H1 (cell line): Measurements from ENCODE around the gene SCN1B.

Experiments
- CHD1 ChIP-seq: IDR thresholded peaks from 2 replicates; pipeline ENCODE4 v1.6.1; 2012; ENCODE audit warnings: low read depth, low read length, improper control_type of control experiment
- FOSL1 ChIP-seq: IDR thresholded peaks from 2 replicates; pipeline ENCODE4 v1.6.1; 2011; ENCODE audit warnings: mild to moderate bottlenecking, low read depth, low read length, moderate library complexity; ENCODE audit not compliant: insufficient read depth
- TF ChIP-seq, protein P1 (sequence below), 3 experiments: IDR thresholded peaks; 1 replicate in 2 of 3; 2 replicates in 1 of 3; pipeline versions ENCODE4 v1.5.1 to v1.6.1; 2011; ENCODE audit warnings: low read length in 3 of 3, mild to moderate bottlenecking in 3 of 3, inconsistent platforms in 2 of 3, low read depth in 1 of 3, moderate library complexity in 1 of 3; ENCODE audit not compliant: insufficient read depth in 1 of 3; ENCODE audit errors: control extremely low read depth in 1 of 3

DNA sequence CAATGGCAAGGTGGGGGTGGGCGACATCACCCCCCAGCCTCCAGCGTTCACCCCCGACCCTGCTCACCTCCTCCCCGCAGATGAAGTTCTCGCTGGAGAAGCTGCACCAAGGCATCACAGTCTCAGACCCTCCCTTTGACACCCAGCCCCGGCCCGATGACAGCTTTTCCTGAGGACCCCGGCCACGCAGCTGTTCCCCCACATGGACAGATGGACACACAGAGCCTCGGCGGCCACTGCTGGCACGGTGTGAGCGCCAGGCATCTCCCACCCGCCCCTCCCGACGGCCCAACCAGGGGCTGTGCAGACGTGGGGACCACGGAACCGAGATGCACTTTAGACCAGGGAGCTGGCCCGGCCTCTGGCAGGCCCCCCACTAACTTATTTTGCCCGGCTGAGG, 4.3 kb upstream of the SCN1B start:
- no peak for TF ChIP-seq FOSL1
- TF ChIP-seq CHD1: no peak
- TF ChIP-seq, protein P1, sequence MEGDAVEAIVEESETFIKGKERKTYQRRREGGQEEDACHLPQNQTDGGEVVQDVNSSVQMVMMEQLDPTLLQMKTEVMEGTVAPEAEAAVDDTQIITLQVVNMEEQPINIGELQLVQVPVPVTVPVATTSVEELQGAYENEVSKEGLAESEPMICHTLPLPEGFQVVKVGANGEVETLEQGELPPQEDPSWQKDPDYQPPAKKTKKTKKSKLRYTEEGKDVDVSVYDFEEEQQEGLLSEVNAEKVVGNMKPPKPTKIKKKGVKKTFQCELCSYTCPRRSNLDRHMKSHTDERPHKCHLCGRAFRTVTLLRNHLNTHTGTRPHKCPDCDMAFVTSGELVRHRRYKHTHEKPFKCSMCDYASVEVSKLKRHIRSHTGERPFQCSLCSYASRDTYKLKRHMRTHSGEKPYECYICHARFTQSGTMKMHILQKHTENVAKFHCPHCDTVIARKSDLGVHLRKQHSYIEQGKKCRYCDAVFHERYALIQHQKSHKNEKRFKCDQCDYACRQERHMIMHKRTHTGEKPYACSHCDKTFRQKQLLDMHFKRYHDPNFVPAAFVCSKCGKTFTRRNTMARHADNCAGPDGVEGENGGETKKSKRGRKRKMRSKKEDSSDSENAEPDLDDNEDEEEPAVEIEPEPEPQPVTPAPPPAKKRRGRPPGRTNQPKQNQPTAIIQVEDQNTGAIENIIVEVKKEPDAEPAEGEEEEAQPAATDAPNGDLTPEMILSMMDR (IDR thresholded peaks at IDR 0.05; ENCODE audit: control extremely low read depth in 1 of 3, insufficient read depth in 1 of 3, low read depth in 1 of 3, low read length in 3 of 3): no peak
